ENCODE measurements around the gene CLDND1.

GRCh38 chr3:98552232-98553020 lies 29.7 kb upstream of the CLDND1 start:
- TF ChIP-seq GATA2 (IDR thresholded peaks at IDR 0.05; ENCODE audit: low read depth, low read length) (no peak), GATA3 (IDR thresholded peaks at IDR 0.05; ENCODE audit: low read depth, low read length) (no peak)
